Activated T-helper 1 cell treated with Interleukin-2 at 50 U/mL for 16 hours (primary cell): ENCODE results near the gene KCNQ5.
"Not testable (repeated sequence)": the region's sequence is repeated elsewhere in the genome, so short reads cannot be mapped to it uniquely, and the experiment has no call there.

Source experiments
- DNase-seq: peaks from one replicate; pipeline ENCODE4 v3.0.0-alpha.2; 2020; ENCODE audit warnings: low read depth

The KCNQ5 gene

DNA sequence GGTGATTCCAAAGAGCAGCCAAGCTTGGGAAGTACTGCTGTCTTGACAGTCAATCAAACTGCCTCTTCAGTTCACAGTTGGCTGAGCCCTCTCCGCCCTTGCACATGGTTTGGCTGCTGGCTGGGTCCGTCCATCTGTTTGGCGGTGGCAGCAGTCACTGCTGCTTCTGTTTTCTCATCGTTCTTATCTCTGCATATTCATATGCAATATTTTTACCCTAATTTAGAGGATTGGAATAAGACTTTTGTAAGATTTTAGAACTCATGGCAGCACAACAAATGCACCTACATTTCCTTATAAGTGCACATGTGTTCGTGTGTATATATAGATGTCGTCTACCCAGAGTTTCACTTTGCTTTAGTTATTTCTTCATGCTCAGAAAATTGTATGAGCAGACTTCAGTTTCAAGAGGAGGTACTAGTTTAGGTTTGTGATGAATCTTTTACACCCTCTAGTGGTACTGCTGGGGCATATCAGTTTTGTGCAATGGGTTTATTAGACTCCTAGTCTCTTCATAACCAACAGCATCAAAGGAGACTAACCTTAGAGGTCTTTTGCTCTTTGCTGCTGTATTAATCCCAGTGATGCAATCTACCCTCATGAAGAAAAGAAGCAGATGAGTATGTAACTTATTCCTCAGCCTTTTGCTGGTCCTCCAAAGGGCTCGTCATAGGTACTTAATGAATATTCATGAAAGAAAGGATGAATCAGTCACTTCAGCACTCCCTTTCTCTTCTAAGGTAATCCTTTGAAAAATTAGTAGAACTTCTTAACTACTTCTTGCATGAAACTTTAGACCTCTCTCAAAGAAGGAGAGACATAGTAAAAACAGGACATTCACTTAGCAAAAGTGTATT is 559.1 kb downstream of the KCNQ5 start:
- no peak for DNase-seq

- no peak for DNase-seq
Observed at GRCh38 chr6:73182021-73182607, 560.2 kb downstream of the KCNQ5 start.

DNA sequence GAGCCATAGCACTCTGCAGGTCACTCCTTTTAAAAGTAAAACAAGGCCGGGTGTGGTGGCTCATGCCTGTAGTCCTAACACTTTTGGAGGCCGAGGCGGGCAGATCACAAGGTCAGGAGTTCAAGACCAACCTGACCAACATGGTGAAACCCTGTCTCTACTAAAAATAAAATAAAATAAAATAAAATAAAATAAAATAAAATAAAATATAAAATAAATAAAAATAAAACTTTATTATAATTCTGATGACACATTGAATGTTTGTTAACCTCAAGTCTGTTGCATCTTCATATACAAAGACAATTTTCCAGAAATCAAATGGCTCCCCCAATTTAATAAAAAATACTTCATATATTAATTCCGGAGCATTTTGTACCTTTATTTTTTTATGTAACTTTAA is 571.4 kb downstream of the KCNQ5 start:
- not testable (repeated sequence) for DNase-seq

GRCh38 chr6:73194744-73195143 is 572.9 kb downstream of the KCNQ5 start:
- no peak for DNase-seq

DNA sequence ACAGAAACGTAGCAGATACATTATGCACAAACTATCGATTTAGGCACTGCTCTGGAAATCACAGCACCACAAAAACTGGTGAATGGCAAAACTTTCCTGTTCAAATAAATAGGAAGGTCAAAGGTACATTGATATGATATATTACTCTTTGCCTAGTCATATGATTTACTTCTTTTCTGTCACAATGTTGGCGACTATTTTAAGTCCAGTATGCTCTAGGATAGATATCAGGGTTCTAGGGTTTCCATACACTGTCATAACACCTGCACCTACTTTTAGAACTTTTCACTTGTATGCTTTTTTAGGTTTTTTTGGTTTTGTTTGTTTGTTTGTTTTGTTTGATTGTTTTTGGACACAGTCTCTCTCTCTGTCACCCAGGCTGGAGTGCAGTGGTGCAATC is 578.4 kb downstream of the KCNQ5 start:
- DNase-seq: no peak

GRCh38 chr6:73200735-73201134 is 578.9 kb downstream of the KCNQ5 start:
- DNase-seq: no peak

DNA sequence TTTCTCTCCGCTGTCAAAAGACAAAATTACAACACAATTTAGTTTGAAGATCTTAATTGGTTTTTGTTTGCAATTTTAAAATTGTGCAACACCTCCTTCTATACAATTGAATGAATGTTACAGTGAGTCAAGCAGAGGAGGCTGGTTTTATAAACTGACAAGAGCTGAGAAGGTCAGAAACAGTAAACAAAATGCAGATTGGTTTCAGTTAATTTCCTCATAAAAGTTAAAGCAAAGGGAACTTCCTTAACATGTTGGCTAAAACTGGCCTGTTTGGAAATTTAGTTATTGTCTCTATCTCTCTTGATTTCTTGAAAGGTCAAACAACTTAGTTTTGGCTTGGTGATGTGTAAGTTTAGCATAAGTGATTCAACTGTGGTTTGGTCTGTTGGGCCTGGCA is 581.2 kb downstream of the KCNQ5 start:
- no peak for DNase-seq

DNA sequence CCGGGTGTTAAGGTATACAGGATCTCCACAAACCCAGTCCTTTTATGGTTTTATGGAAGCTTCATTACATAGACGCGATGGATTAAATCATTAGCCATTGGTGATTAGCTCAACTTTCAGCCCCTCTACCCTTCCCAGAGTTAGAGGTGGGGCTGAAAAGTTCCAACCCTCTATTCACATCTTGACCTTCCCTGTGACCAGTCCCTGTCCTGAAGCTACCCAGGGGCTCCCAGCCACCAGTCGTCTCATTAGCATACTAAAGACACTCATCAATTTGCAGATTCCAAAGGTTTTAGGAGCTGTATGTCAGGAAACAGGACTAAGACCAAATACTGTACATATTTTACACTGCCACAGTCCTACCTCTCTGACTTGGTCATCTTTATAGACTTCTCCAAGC is 582.4 kb downstream of the KCNQ5 start:
- DNase-seq: no peak

GRCh38 chr6:73207221-73207837 is 585.5 kb downstream of the KCNQ5 start:
- DNase-seq: no peak

DNA sequence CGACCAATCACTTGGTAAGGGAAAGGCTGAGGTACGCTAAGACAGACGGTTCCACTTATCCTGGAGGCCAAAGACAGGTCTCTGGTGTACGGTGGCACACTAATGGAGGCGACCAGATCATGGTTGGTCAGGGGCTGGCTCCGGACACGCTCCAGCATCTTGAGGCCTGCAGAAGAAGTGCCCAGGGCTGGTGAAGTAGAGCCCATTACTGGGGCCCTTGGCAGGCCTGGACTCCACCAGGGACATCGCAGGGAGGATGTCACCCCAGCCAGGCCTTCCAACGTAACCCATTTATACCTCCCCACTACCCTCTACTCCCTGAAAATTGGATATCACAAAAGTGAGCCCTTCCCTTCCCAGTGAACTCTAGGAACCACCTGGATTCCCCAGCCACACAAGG is 587.3 kb downstream of the KCNQ5 start:
- no peak for DNase-seq

DNA sequence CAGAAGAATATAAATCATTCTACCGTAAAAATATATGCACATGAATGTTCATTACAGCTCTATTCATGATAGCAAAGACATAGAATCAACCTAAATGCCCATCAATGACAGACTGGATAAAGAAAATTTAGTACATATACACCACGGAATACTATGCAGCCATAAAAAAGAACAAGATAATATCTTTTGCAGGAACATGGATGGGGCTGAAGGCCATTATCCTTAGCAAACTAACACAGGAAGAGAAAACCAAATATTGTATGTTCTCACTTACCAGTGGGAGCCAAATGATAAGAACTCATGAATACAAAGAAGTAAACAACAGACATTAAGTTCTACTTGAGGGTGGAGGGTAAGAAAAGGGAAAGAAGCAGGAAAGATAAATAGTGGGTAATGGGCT is 595.0 kb downstream of the KCNQ5 start:
- DNase-seq: no peak

DNA sequence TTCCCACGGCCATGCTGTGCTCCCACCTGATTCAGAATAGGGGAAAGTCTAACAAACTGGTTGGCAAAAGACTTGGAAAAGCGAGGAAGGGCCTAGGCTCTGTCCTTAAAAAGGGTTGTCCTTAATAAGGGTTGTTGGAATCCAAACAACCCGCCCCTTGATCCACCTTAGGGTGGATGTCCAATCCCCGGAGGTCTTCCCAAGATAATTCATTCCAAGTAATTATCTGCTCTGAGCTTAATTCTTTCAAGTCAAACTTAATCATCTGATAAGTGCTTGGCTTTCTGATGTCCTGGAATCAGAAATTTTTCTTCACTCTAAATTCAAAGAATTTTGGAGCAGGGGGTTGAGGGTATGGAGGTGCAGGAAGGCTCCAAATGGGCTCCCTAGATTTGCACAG is 603.5 kb downstream of the KCNQ5 start, which contains the start of gene KHDC1L:
TSS of gene KHDC1L (minus strand) at position 101 of the 400 bp plus-strand sequence. CDS start at position 13, 88 bp downstream.
- no peak for DNase-seq

- DNase-seq: no peak
Observed at GRCh38 chr6:73227606-73228255, 605.9 kb downstream of the KCNQ5 start.

DNA sequence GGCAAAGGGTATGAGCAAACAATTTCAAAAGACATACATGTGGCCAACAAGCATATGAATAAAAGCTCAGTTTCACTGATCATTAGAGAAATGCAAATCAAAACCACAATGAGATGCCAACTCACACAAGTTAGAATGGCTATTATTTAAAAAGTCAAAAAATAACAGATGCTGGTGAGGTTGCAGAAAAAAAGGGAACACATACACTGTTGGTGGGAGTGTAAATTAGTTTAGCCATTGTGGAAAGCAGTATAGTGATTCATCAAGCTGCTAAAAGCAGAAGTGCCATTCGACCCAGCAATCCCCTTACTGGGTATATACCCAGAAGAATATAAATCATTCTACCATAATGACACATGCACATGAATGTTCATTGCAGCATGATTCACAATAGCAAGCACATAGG is 610.1 kb downstream of the KCNQ5 start:
- DNase-seq: no peak

DNA sequence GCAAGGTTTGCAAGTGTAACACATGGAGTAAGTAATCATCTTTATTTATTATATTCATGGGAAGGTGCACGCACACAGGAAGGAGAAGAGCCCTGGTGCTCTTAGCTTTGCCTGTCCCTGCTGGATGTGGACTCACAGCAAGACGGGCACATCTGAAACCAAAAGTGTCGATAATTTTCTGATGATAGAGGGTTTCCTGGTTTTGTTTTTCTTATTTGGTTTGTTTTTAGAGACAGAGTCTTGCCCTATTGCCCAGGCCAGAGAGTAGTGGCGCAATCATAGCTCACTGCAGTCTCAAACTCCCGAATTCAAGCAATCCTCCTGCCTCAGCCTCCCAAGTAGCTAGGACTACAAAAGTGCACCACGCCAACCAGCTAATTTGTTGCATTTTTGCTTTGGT is 611.2 kb downstream of the KCNQ5 start:
- DNase-seq: no peak

DNA sequence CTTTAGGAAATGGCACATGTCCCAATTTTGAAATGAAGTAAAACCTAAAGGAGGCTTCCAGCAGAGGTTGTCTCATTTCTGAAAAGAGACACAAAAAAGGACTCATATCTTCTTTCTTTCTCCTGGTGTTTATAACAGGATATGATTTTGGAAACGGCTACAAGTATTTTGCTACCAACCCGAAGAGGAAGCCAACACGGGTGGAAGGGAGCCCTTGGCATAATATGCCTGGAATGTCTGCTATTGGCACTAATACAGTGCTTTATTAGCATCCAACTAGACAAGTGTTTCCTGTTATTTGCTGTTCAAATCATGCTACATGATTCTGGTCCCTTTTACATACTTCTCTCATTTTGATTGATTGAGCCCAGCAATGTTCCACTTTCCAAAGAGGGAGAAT is 612.1 kb downstream of the KCNQ5 start:
- DNase-seq: not testable (repeated sequence)

- DNase-seq: no peak
Observed at GRCh38 chr6:73234733-73235132, 612.9 kb downstream of the KCNQ5 start.

GRCh38 chr6:73236144-73236750 is 614.4 kb downstream of the KCNQ5 start:
- DNase-seq: no peak

GRCh38 chr6:73240730-73241129 is 618.9 kb downstream of the KCNQ5 start:
- DNase-seq: no peak

GRCh38 chr6:73242001-73242400 is 620.1 kb downstream of the KCNQ5 start:
- no peak for DNase-seq
